B cell (primary cell): Measurements from ENCODE around the gene ARHGAP25. TPM values are rescaled to one million over a fixed set of nuclear protein-coding genes. Genes with fewer than 3 reads are reported as not detected.

Experiments used
- ATAC-seq: fragments of 200-7000 bp; cut with Tn5 transposase; one replicate; pipeline ENCODE4 v1.10.0; 2021; ENCODE audit warnings: low read depth, mild to moderate bottlenecking, moderate number of reproducible peaks, moderate library complexity
- CTCF ChIA-PET: fragments of 350-600 bp; sonication (Branson Sonifier 250); formaldehyde crosslinking; loops from one replicate; lab custom pipeline; 2021; ENCODE audit warnings: antibody characterized with exemption, inconsistent platforms; lab: Charles Lee
- POLR2A ChIA-PET: fragments of 350-600 bp; sonication (Branson Sonifier 250); formaldehyde crosslinking; loops from one replicate; lab custom pipeline; 2021; ENCODE audit warnings: antibody characterized with exemption; lab: Charles Lee
- DNase-seq: peaks from one replicate; pipeline ENCODE4 v3.0.0; 2013
- H2AFZ ChIP-seq: 2 replicates; pipeline ENCODE4 v1.6.1; 2012; ENCODE audit warnings: mild to moderate bottlenecking, low read depth, low read length; ENCODE audit not compliant: insufficient read depth, poor library complexity, severe bottlenecking
- H3K27ac ChIP-seq, 2 donors: 1 replicate in 1 of 2; 2 replicates in 1 of 2; pipeline ENCODE4 v1.5.1; 2012 to 2013; ENCODE audit warnings: low read length in 2 of 2, mild to moderate bottlenecking in 2 of 2, moderate library complexity in 1 of 2
- H3K27me3 ChIP-seq, 4 experiments: fragments of 200-600 bp in 1 of 4; sonication (generic) in 1 of 4; replicated peaks in 1 of 4; 1 replicate in 2 of 4; 2 replicates in 2 of 4; pipeline versions ENCODE4 v1.6.1 to v1.7.0; 2013 to 2016; ENCODE audit warnings: low read length in 3 of 4, mild to moderate bottlenecking in 2 of 4, mixed read lengths in 1 of 4, moderate library complexity in 1 of 4; ENCODE audit not compliant: insufficient read depth in 4 of 4, control insufficient read depth in 3 of 4; ENCODE audit errors: control extremely low read depth in 1 of 4
- H3K36me3 ChIP-seq, 2 experiments: replicated peaks in 1 of 2; 1 replicate in 1 of 2; 2 replicates in 1 of 2; pipeline versions ENCODE4 v1.6.1 to v1.7.1; 2013; ENCODE audit warnings: low read length in 1 of 2; ENCODE audit not compliant: insufficient read depth in 2 of 2, control insufficient read depth in 1 of 2; ENCODE audit errors: control extremely low read depth in 1 of 2, extremely low read depth in 1 of 2
- H3K4me1 ChIP-seq, 2 donors: fragments of 200-600 bp in 1 of 2; sonication (generic) in 1 of 2; 1 replicate in 1 of 2; 2 replicates in 1 of 2; pipeline versions ENCODE4 v1.5.1 to v1.6.1; 2013 to 2017; ENCODE audit warnings: low read length in 2 of 2; ENCODE audit not compliant: control insufficient read depth in 2 of 2, insufficient read depth in 2 of 2
- H3K4me2 ChIP-seq: replicated peaks from 2 replicates; pipeline ENCODE3; 2012; ENCODE audit warnings: mild to moderate bottlenecking, low read depth, low read length; ENCODE audit not compliant: poor library complexity, severe bottlenecking
- H3K4me3 ChIP-seq, 5 experiments: fragments of 200-600 bp in 1 of 5; sonication (generic) in 1 of 5; 1 replicate in 3 of 5; 2 replicates in 2 of 5; pipeline versions ENCODE4 v1.5.1 to v1.7.0; 2011 to 2016; ENCODE audit warnings: low read length in 4 of 5, mild to moderate bottlenecking in 4 of 5, low read depth in 2 of 5, control low read depth in 1 of 5, moderate library complexity in 1 of 5; ENCODE audit not compliant: insufficient read depth in 1 of 5; ENCODE audit errors: control extremely low read depth in 1 of 5, extremely low read depth in 1 of 5
- H3K79me2 ChIP-seq: fragments of 200-600 bp; sonication (generic); one replicate; pipeline ENCODE4 v1.6.0; 2016; ENCODE audit warnings: low read length; ENCODE audit not compliant: control insufficient read depth, insufficient read depth
- H3K9ac ChIP-seq: fragments of 200-600 bp; sonication (generic); 2 replicates; pipeline ENCODE4 v1.6.1; 2017; ENCODE audit warnings: mild to moderate bottlenecking, low read length, moderate library complexity
- H3K9me3 ChIP-seq, 3 donors: one replicate each; pipeline versions ENCODE4 v1.6.1 to v1.7.1; 2013; ENCODE audit warnings: low read length in 2 of 3; ENCODE audit not compliant: control insufficient read depth in 2 of 3, insufficient read depth in 1 of 3; ENCODE audit errors: control extremely low read depth in 1 of 3
- H4K20me1 ChIP-seq: 2 replicates; pipeline ENCODE4 v1.6.0; 2012; ENCODE audit warnings: mild to moderate bottlenecking, low read length; ENCODE audit not compliant: insufficient read depth, control insufficient read depth, poor library complexity, severe bottlenecking
- H3K27ac Mint-ChIP-seq: one replicate; pipeline ENCODE4 v1.8.0; 2021; ENCODE audit warnings: mixed read lengths
- H3K27me3 Mint-ChIP-seq: one replicate; pipeline ENCODE4 v1.8.0; 2021; ENCODE audit warnings: mixed read lengths
- H3K4me1 Mint-ChIP-seq: one replicate; pipeline ENCODE4 v1.8.0; 2021; ENCODE audit warnings: mixed read lengths
- H3K4me3 Mint-ChIP-seq: one replicate; pipeline ENCODE4 v1.8.0; 2021; ENCODE audit warnings: mixed read lengths
- H3K9me3 Mint-ChIP-seq: one replicate; pipeline ENCODE4 v1.8.0; 2022; ENCODE audit warnings: mixed read lengths; ENCODE audit not compliant: insufficient read depth
- EZH2 ChIP-seq: IDR thresholded peaks from 2 replicates; pipeline ENCODE4 v1.6.1; 2012; ENCODE audit warnings: borderline replicate concordance, low read depth, mild to moderate bottlenecking, moderate library complexity, low read length; ENCODE audit not compliant: insufficient read depth, poor library complexity, severe bottlenecking
- WGBS: methylation state at CpG from one replicate; pipeline ENCODE4 v1.1.5; 2013; ENCODE audit warnings: missing lambda C conversion rate; ENCODE audit not compliant: insufficient coverage; 5-methylcytosine and 5-hydroxymethylcytosine counted together
- intact Hi-C: fragments of 100-400 bp; cut with micrococcal nuclease; formaldehyde crosslinking; loops from one replicate; pipeline ENCODE4 v1.10.0; 2022
- polyA plus RNA-seq: library from polyadenylated mRNA; depleted of rRNA; stranded (reverse); fragments of >200 nt; gene quantifications from 2 replicates; pipeline ENCODE4 v1.2.3, GENCODE V29; 2012
- total RNA-seq, 2 donors: library from RNA; stranded (reverse); fragments of 120-200 nt in 1 of 2; gene quantifications; 1 replicate in 1 of 2; 2 replicates in 1 of 2; pipeline versions ENCODE4 v1.2.3 to v1.2.4, GENCODE V29; 2013 to 2022
- TF ChIP-seq, protein P1 (sequence below): fragments of 200-600 bp; IDR thresholded peaks from one replicate; pipeline ENCODE4 v1.8.0; 2022; ENCODE audit warnings: antibody characterized with exemption, mild to moderate bottlenecking

Gene ARHGAP25
- total and polyA plus RNA-seq, 2 donors (not counting 1 experiment from before 2014, with no cell fraction given), result 97.9 to 207 TPM

DNA sequence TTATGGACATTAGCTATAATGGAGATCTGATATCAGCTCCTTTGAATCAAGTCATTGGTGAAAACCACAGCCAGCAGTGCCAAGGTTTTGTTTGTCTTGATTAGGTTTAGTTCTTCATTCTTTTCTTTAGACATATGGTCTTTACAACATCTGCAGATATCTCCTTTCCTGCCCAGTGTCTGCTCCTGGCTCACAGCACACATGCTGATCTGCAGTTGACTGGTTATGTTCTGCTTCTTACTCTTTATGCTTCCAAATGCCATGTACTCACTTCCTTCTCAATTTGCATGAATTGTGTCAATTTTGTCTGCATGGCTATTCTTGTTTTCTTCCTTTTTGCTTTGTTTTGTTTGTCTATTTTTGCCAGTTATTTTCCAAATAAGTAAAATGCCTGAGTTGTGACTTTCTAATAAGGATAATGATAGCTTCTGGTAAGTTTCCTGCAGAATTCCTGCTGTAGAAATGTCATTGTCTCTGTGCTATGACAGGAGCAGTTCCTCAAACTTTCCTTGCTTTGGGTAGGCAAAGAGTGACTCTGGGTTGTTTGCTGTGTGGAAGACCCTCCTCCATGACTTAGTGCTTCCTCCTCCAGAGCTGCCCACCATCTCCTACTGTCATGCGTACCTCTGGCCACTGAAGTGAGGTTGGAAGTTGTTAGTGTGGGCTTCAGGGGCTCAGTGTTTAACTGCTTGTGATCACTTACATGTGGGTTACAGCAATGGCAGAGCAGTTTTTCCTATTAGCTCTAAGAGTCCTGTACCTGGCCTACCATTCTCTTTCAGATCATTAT is 8.2 kb downstream of the ARHGAP25 start:
- Mint-ChIP-seq H3K9me3 (no peaks in the 10 kb centered on the region), H3K4me1 (peaks cover 90% of the 10 kb centered on the region), H3K27ac (peak overlapping the region; percentile 78), H3K27me3 (no peaks in the 10 kb centered on the region), H3K4me3 (peak overlapping the region; percentile 70)
- Histone ChIP-seq H3K36me3 (peaks cover 8 to 19% of the 10 kb centered on the region in 2 experiments), H4K20me1 (no peaks in the 10 kb centered on the region), H3K9ac (peak overlapping the region; percentile 56), H3K27me3 (no peaks in the 10 kb centered on the region), H3K4me3 (peak overlapping the region in 3 of 5 experiments; percentile 27 to 53 (median 34)), H3K4me2 (peak overlapping the region; percentile 70), H3K79me2 (peaks cover 98% of the 10 kb centered on the region), H3K9me3 (no peaks in the 10 kb centered on the region), H2AFZ (no peak overlapping the region), H3K27ac (peak overlapping the region; percentile 69 to 72), H3K4me1 (peaks cover 79 to 86% of the 10 kb centered on the region in 2 donors)
- ChIA-PET POLR2A (interaction anchor here (1.4 to 1.6 kb wide), 3 partner anchors 22 to 45 kb away, joined by 3 to 4 read pairs (median 3); no protein-coding TSS in a partner anchor), CTCF (interaction anchor here (1.0 to 17.7 kb wide), 13 partner anchors 8 to 182 kb away, joined by 3 to 280 read pairs (median 5); no protein-coding TSS in a partner anchor)
- intact Hi-C loops, result loop anchor here (1.0 kb wide), 1 partner anchor 8 kb away; no protein-coding TSS in a partner anchor
- TF ChIP-seq, protein P1, sequence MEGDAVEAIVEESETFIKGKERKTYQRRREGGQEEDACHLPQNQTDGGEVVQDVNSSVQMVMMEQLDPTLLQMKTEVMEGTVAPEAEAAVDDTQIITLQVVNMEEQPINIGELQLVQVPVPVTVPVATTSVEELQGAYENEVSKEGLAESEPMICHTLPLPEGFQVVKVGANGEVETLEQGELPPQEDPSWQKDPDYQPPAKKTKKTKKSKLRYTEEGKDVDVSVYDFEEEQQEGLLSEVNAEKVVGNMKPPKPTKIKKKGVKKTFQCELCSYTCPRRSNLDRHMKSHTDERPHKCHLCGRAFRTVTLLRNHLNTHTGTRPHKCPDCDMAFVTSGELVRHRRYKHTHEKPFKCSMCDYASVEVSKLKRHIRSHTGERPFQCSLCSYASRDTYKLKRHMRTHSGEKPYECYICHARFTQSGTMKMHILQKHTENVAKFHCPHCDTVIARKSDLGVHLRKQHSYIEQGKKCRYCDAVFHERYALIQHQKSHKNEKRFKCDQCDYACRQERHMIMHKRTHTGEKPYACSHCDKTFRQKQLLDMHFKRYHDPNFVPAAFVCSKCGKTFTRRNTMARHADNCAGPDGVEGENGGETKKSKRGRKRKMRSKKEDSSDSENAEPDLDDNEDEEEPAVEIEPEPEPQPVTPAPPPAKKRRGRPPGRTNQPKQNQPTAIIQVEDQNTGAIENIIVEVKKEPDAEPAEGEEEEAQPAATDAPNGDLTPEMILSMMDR, result no peak
- TF ChIP-seq EZH2, result no peak
- peak; percentile 69 for DNase-seq
- WGBS, result no CpG with 5 or more reads among the region's 1 CpG
- ATAC-seq, result peak; percentile 64

DNA sequence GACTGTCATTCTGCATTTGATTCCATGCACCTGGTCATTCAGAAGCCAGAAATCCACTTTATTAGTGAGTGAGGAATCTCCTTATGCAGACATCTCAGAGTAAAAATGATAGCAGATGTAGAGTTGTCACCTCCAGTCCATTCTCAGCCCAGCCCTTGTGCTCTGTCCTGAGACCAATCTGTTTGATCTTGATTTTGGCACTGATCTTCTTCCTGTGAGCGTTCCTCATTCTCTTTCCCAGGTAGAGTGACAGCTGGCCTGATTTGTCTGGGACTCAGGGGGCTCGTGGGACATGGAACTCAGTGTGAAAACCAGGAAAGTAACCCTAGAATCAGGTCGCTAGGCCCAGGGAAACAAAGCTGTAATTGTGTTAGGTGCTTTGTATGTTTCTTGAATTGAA is 8.9 kb downstream of the ARHGAP25 start:
- H3K4me3 Mint-ChIP-seq, result peak overlapping the region; percentile 70
- no peaks in the 10 kb centered on the region for H3K9me3 Mint-ChIP-seq
- peaks cover 79 to 86% of the 10 kb centered on the region in 2 donors for H3K4me1 ChIP-seq
- intact Hi-C loops, result no loop called here
- ATAC-seq (no peak), DNase-seq (no peak)
- no peaks in the 10 kb centered on the region for H3K27me3 Mint-ChIP-seq
- H3K4me2 ChIP-seq, result peak overlapping the region; percentile 70
- H3K4me3 ChIP-seq, result no peak overlapping the region
- CTCF ChIA-PET, result interaction anchor here (1.2 to 17.7 kb wide), 11 partner anchors 7 to 255 kb away, joined by 3 to 280 read pairs (median 4); partner anchors contain the start of gene ARHGAP25
- no peak overlapping the region for H2AFZ ChIP-seq
- peaks cover 90% of the 10 kb centered on the region for H3K4me1 Mint-ChIP-seq
- no peak overlapping the region for H3K9ac ChIP-seq
- H3K27ac ChIP-seq, result peak overlapping the region in 1 of 2 donors; percentile 23
- no peaks in the 10 kb centered on the region for H3K9me3 ChIP-seq
- WGBS, result 83% methylated on average over 3 of the region's 3 CpGs
- H4K20me1 ChIP-seq, result no peaks in the 10 kb centered on the region
- H3K27ac Mint-ChIP-seq, result peak overlapping the region; percentile 78
- H3K27me3 ChIP-seq, result no peaks in the 10 kb centered on the region
- peaks cover 8 to 19% of the 10 kb centered on the region in 2 experiments for H3K36me3 ChIP-seq
- POLR2A ChIA-PET, result interaction anchor here (1.3 to 1.6 kb wide), 2 partner anchors 21 to 31 kb away, joined by 3 to 4 read pairs; no protein-coding TSS in a partner anchor
- peaks cover 98% of the 10 kb centered on the region for H3K79me2 ChIP-seq
- TF ChIP-seq EZH2, result no peak
- TF ChIP-seq, protein P1, result no peak
